Mesodermal cell (in vitro differentiated cells): ENCODE results near the gene TSC1. TPM values are rescaled to one million over a fixed set of nuclear protein-coding genes. Genes with fewer than 3 reads are reported as not detected.
"Not testable (repeated sequence)": the region's sequence is repeated elsewhere in the genome, so short reads cannot be mapped to it uniquely, and the experiment has no call there.

ENCODE experiments used
- H3K27ac ChIP-seq: 2 replicates; pipeline ENCODE4 v1.7.0; 2013; ENCODE audit warnings: mild to moderate bottlenecking, low read depth, low read length, moderate library complexity; ENCODE audit not compliant: severe bottlenecking
- H3K36me3 ChIP-seq: 2 replicates; pipeline ENCODE4 v1.7.1; 2013; ENCODE audit warnings: mild to moderate bottlenecking, low read length, moderate library complexity; ENCODE audit not compliant: control insufficient read depth, insufficient read depth
- H3K4me1 ChIP-seq: one replicate; pipeline ENCODE4 v1.7.1; 2013; ENCODE audit warnings: mild to moderate bottlenecking, low read length; ENCODE audit not compliant: insufficient read depth, control insufficient read depth, poor library complexity, severe bottlenecking
- H3K4me3 ChIP-seq: 2 replicates; pipeline ENCODE4 v1.7.0; 2013; ENCODE audit warnings: low read length, control low read depth, mild to moderate bottlenecking; ENCODE audit not compliant: insufficient read depth, poor library complexity, severe bottlenecking; ENCODE audit errors: extremely low read depth
- H3K9me3 ChIP-seq: 2 replicates; pipeline ENCODE4 v1.7.1; 2013; ENCODE audit warnings: mild to moderate bottlenecking, low read length, moderate library complexity; ENCODE audit not compliant: control insufficient read depth
- WGBS, 2 experiments: methylation state at CpG; one replicate each; pipeline ENCODE4 v1.1.5; 2013; ENCODE audit warnings: missing lambda C conversion rate in 2 of 2; ENCODE audit not compliant: insufficient coverage in 2 of 2; 5-methylcytosine and 5-hydroxymethylcytosine counted together
- polyA plus RNA-seq, 2 experiments: library from polyadenylated mRNA; stranded (reverse); fragments of 50-300 nt; gene quantifications; one replicate each; pipeline ENCODE4 v1.2.3, GENCODE V29; 2013

Gene TSC1
- polyA plus RNA-seq (2013, experiment 1 of 2), result 32.4 TPM
- polyA plus RNA-seq (2013, experiment 2 of 2), result 26.6 TPM

DNA sequence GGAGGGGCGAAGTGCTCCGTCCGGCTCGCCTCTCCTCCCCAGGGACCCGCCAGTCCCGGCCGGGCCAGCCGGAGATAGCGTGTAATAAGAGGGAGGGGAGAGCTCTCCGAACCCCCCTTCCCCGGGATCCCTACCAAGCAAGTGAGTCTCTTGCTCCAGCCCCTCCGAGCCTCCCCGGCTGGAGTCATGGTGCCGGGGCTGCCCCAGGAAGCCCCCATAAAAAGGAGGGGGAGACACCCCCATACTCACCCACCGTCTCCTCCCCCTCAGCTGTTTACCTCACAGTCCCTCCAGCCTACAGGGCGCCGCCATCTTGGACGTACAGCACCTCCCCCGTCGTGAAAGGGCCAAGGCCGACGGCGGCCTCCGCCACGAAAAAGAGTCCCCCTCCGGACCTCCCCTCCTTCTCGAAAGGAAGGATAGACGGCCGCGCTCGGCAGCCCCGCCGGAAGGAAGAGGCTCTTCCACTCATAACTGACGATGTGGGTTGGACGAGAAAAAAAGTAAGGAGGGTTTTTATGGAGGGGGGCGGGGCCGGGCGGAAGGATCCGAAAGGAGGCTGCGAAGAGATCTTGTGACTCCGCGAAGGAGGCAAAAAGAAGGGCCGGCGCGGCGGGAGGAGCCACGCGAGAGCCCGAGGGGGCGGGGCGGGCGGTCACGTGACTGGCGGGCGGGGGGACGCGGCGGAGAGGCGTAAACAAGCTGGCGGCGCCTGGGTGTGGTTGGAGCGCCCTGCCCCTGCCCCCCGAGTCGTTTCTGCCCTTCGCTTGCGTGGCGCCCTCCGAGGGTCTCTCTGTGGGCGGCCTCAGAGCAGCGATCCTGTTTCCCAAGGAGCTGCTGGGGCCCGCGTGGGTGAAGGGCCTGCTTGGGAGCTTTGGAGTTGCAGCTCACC lies at the start of gene TSC1:
Gene TSC1 (minus strand): TSS at position 323 of the 892 bp plus-strand sequence. CDS start 15,744 bp downstream, outside the sequence.
- 0 to 1% methylated on average over 28 to 45 of the region's 72 CpGs for WGBS, 2 experiments
- H3K27ac ChIP-seq, result peak within 1 kb of the TSS; percentile 99
- no peaks in the 10 kb centered on the region for H3K9me3 ChIP-seq
- peaks cover 24% of the 10 kb centered on the region for H3K4me1 ChIP-seq
- H3K36me3 ChIP-seq, result no peaks in the 10 kb centered on the region
- peak within 1 kb of the TSS; percentile 100 for H3K4me3 ChIP-seq

GRCh38 chr9:132993511-132993939 lies 49.1 kb upstream of the TSC1 start:
- no peaks in the 10 kb centered on the region for H3K9me3 ChIP-seq
- H3K4me1 ChIP-seq, result peaks cover 19% of the 10 kb centered on the region
- no peak overlapping the region for H3K27ac ChIP-seq
- WGBS, 2 experiments, result 88 to 91% methylated on average over 14 of the region's 14 CpGs
- H3K36me3 ChIP-seq, result no peaks in the 10 kb centered on the region
- no peak overlapping the region for H3K4me3 ChIP-seq

DNA sequence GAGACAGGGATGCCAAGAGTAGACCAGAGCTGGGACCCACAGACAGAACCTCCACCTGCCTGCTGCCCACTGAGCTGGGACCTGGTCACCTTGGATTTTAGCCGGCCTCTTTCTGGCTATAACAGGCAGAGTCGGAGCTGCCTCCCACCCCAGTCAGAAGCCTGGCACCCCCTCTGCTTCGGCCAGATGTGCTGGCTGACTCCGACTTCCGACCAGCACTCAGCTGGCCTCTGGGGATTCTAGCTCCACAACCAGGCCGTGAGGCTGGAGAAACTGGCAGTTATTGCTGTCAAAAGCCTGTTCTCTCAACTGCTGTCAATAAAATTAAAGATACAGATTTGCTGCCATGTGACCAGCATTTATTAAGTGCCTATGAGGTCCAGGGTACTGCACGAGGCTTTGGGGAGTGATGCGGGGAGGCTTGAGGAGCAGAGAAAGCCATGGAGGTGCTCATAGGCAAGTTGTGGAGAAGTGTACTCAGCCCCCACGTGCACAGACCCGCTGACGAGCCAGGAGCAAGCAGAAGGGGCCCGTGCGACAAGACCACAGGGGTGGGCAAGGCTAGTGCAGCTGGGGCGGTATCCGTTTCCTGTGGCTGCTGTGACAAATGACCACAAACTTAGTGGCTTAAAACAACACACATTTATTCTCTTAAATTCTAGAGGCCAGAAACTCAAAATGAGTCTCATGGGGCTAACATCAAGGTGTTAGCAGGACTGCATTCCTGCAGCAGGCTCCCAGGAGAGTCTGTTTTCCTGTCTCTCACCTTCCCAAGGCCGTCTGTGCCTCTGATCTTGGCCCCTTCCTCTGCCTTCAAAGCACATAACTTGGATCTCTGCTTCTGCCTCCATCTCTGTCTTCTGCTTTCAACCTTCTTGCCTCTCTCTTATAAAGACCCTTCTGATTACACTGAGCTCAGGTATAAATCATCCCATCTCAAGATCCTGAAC lies 47.2 kb upstream of the TSC1 start:
- no peaks in the 10 kb centered on the region for H3K9me3 ChIP-seq
- no peak overlapping the region for H3K27ac ChIP-seq
- 72 to 78% methylated on average over 14 to 16 of the region's 16 CpGs for WGBS, 2 experiments
- no peaks in the 10 kb centered on the region for H3K36me3 ChIP-seq
- H3K4me3 ChIP-seq, result no peak overlapping the region
- H3K4me1 ChIP-seq, result peaks cover 19% of the 10 kb centered on the region

DNA sequence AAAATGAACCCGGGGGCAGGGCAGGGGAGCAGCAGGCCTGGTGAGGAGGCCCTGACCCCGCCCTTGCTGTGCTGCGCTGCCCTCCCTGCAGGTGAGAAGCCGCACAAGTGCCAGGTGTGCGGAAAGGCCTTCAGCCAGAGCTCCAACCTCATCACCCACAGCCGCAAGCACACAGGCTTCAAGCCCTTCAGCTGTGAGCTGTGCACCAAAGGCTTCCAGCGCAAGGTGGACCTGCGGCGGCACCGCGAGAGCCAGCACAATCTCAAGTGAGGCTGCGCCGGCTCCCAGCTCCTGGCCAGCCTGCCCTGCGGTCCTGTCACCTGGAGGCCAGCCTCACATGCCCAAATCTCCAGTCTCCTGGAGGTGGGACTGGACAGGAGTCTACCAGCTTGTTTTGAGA lies 46.4 kb upstream of the TSC1 start:
- H3K36me3 ChIP-seq, result no peaks in the 10 kb centered on the region
- H3K9me3 ChIP-seq, result no peaks in the 10 kb centered on the region
- peaks cover 19% of the 10 kb centered on the region for H3K4me1 ChIP-seq
- H3K4me3 ChIP-seq, result no peak overlapping the region
- WGBS, 2 experiments, result 96 to 99% methylated on average over 14 of the region's 14 CpGs
- no peak overlapping the region for H3K27ac ChIP-seq

DNA sequence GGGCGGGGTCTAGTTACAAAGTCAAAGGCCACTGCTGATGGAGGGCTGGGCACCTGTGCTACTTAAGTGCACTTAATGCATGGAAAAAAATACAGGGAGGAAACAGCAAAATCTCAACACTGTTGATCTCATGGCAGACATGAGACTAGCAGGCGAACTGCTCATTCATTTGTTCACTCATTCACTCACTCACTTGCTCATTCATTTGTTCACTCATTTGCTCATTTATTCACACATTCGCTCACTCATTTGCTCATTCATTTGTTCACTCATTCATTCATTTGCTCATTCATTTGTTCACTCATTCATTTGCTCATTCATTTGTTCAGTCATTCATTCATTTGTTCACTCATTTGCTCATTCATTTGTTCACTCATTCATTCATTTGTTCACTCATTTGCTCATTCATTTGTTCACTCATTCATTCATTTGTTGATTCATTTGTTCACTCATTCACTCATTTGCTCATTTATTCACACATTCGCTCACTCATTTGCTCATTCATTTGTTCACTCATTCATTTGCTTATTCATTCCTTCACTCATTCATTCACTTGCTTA lies 45.7 kb upstream of the TSC1 start:
- H3K9me3 ChIP-seq, H3K36me3 ChIP-seq: not testable (repeated sequence)

DNA sequence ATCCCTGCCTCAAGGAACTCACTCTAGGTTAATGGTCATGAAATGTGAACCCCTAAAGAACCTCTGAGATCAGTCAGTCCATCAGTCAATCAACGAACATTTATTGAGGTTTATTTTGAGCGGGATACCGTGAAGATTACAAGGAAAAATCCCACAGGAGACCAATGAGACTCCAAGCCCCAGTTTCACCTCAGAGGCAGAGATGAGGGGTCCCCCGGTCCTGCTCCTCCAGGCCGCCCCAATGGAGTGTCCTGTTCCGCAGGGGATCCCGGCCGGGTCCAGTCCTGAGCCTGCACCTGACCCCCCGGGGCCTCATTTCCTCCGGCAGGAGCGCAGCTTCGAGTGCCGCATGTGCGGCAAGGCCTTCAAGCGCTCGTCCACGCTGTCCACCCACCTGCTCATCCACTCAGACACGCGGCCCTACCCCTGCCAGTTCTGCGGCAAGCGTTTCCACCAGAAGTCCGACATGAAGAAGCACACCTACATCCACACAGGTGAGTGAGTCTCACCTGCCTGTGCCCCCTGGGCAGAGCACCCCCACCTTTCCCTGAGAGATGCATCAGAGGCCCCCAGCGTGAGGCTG lies 45.1 kb upstream of the TSC1 start:
- H3K4me3 ChIP-seq, result no peak overlapping the region
- H3K36me3 ChIP-seq, result no peaks in the 10 kb centered on the region
- H3K9me3 ChIP-seq, result no peaks in the 10 kb centered on the region
- no peak overlapping the region for H3K27ac ChIP-seq
- 87 to 93% methylated on average over 17 to 20 of the region's 23 CpGs for WGBS, 2 experiments
- peaks cover 18% of the 10 kb centered on the region for H3K4me1 ChIP-seq

More for the DNA sequence above, 45.7 kb upstream of the TSC1 start:
- not testable (repeated sequence) for H3K4me3 ChIP-seq, H3K27ac ChIP-seq
- 82 to 95% methylated on average over 3 to 4 of the region's 4 CpGs for WGBS, 2 experiments
- H3K4me1 ChIP-seq, result peaks cover 19% of the 10 kb centered on the region

- no peaks in the 10 kb centered on the region for H3K36me3 ChIP-seq
- 95 to 96% methylated on average over 13 of the region's 13 CpGs for WGBS, 2 experiments
- no peak overlapping the region for H3K4me3 ChIP-seq
- H3K27ac ChIP-seq, result no peak overlapping the region
- H3K9me3 ChIP-seq, result no peaks in the 10 kb centered on the region
- peaks cover 16% of the 10 kb centered on the region for H3K4me1 ChIP-seq
Observed at GRCh38 chr9:132989014-132989310, 44.5 kb upstream of the TSC1 start.

GRCh38 chr9:132988244-132989013 lies 44.0 kb upstream of the TSC1 start:
- Histone ChIP-seq H3K4me3 (no peak overlapping the region), H3K27ac (no peak overlapping the region), H3K9me3 (no peaks in the 10 kb centered on the region), H3K4me1 (peaks cover 11% of the 10 kb centered on the region), H3K36me3 (no peaks in the 10 kb centered on the region)
- WGBS, 2 experiments, result 83 to 96% methylated on average over 9 of the region's 14 CpGs

- 82 to 87% methylated on average over 16 to 22 of the region's 26 CpGs for WGBS, 2 experiments
- Histone ChIP-seq H3K9me3 (no peaks in the 10 kb centered on the region), H3K27ac (no peak overlapping the region), H3K4me3 (no peak overlapping the region), H3K4me1 (peaks cover 8% of the 10 kb centered on the region), H3K36me3 (no peaks in the 10 kb centered on the region)
Observed at GRCh38 chr9:132986640-132987620, 42.5 kb upstream of the TSC1 start.
